GM19238 (cell line): ENCODE data around the gene FARS2.
A peak's percentile ranks its signal among the peaks of the same experiment; 100 is the strongest.

ENCODE experiments used
- DNase-seq: peaks from one replicate; pipeline ENCODE4 v3.0.0; 2011; ENCODE audit warnings: low spot score; ENCODE audit not compliant: insufficient read length

The FARS2 gene

GRCh38 chr6:5260661-5261544 lies at the start of gene FARS2, which contains the start of gene LYRM4:
Gene FARS2 (plus strand): TSS chr6:5261513.
Gene LYRM4 (minus strand): TSS chr6:5260950. CDS start chr6:5260733, 217 bp downstream.
- DNase-seq = peak; percentile 69

GRCh38 chr6:5213836-5214235 lies 47.5 kb upstream of the FARS2 start:
- DNase-seq = no peak

GRCh38 chr6:5214570-5215052 lies 46.7 kb upstream of the FARS2 start:
- DNase-seq = no peak

- DNase-seq = no peak
These were observed 46.2 kb upstream of the FARS2 start for GRCh38 chr6:5215159-5215558.

- DNase-seq = no peak
These were observed 45.5 kb upstream of the FARS2 start for GRCh38 chr6:5215799-5216198.

GRCh38 chr6:5217356-5217755 lies 44.0 kb upstream of the FARS2 start:
- no peak for DNase-seq

- no peak for DNase-seq
These were observed 42.2 kb upstream of the FARS2 start for GRCh38 chr6:5219011-5219691.

GRCh38 chr6:5220443-5220842 lies 40.9 kb upstream of the FARS2 start:
- no peak for DNase-seq

- DNase-seq = no peak
These were observed 38.0 kb upstream of the FARS2 start for GRCh38 chr6:5223309-5223708.

GRCh38 chr6:5229356-5229755 lies 32.0 kb upstream of the FARS2 start:
- DNase-seq = no peak

GRCh38 chr6:5230081-5230480 lies 31.2 kb upstream of the FARS2 start:
- no peak for DNase-seq

- no peak for DNase-seq
These were observed 30.0 kb upstream of the FARS2 start for GRCh38 chr6:5231289-5231688.

- no peak for DNase-seq
These were observed 26.4 kb upstream of the FARS2 start for GRCh38 chr6:5234874-5235273.

- DNase-seq = no peak
These were observed 25.5 kb upstream of the FARS2 start for GRCh38 chr6:5235830-5236229.

GRCh38 chr6:5237805-5238204 lies 23.5 kb upstream of the FARS2 start:
- no peak for DNase-seq

- no peak for DNase-seq
These were observed 23.0 kb upstream of the FARS2 start for GRCh38 chr6:5238336-5238735.

- no peak for DNase-seq
These were observed 20.1 kb upstream of the FARS2 start for GRCh38 chr6:5241252-5241651.

- DNase-seq = no peak
These were observed 18.2 kb upstream of the FARS2 start for GRCh38 chr6:5243069-5243468.

GRCh38 chr6:5246141-5247097 lies 14.9 kb upstream of the FARS2 start:
- DNase-seq = no peak

GRCh38 chr6:5247201-5247600 lies 14.1 kb upstream of the FARS2 start:
- no peak for DNase-seq
